Activated CD8-positive, alpha-beta memory T cell treated with anti-CD3 and anti-CD28 coated beads, Interleukin-2, amount 50 U/mL, for 1 hour (primary cell): ENCODE data around the gene FAM219B.
"Not testable (repeated sequence)": the region's sequence is repeated elsewhere in the genome, so short reads cannot be mapped to it uniquely, and the experiment has no call there.

Experiments used
- DNase-seq: peaks from one replicate; pipeline ENCODE4 v3.0.0-alpha.2; 2020; ENCODE audit errors: extremely low read depth

The FAM219B gene

GRCh38 chr15:74903676-74904075 is 3.0 kb downstream of the FAM219B start:
- DNase-seq = no peak

GRCh38 chr15:74902295-74903075 is 4.2 kb downstream of the FAM219B start:
- no peak for DNase-seq

DNA sequence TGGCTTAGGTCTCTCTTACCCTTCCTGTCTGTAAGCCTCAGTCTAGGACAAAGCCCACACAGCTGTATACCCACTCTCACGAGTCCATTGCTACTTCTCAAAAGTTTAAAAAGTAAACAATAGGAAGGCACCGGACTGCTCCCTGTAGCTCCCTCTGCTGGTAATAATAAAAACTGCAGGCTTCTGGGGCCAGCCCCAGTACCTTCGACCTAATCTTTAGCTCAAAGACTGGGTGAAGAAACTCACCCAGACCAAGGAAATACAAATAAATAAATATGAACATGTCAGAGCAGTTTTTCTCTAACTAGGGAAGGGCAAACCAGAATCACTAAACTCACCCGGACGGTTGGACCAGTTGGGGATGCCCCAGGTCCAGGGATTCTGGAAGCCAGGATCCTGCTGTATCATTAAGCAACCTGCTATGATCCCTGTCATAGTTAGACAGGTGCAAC is 5.0 kb downstream of the FAM219B start:
- no peak for DNase-seq

DNA sequence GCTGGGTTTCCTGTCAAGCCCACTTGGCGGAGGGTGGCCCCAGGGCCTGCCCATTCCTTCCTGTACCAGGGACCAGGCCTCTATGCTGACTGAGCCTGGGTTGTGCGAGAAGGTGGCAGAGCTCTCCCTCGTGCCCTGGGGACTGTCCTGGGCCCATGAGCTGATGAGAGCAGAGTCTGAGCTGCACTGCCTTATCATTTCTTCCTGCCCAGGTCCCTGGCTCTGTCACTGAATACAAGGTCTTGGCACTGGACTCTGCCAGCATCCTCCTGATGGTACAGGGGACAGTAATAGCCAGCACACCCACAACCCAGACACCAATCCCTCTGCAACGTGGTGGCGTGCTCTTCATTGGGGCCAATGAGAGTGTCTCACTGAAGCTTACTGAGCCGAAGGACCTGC is 9.3 kb downstream of the FAM219B start:
- DNase-seq = no peak

- DNase-seq = no peak
Measured at GRCh38 chr15:74896316-74896715, 10.3 kb downstream of the FAM219B start.

- no peak for DNase-seq
Measured at GRCh38 chr15:74895830-74896229, 10.8 kb downstream of the FAM219B start.

- not testable (repeated sequence) for DNase-seq
Measured at GRCh38 chr15:74894383-74894782, 12.3 kb downstream of the FAM219B start.

- DNase-seq = no peak
Measured at GRCh38 chr15:74893627-74894026, 13.0 kb downstream of the FAM219B start.

GRCh38 chr15:74892931-74893330 is 13.7 kb downstream of the FAM219B start:
- DNase-seq = no peak

DNA sequence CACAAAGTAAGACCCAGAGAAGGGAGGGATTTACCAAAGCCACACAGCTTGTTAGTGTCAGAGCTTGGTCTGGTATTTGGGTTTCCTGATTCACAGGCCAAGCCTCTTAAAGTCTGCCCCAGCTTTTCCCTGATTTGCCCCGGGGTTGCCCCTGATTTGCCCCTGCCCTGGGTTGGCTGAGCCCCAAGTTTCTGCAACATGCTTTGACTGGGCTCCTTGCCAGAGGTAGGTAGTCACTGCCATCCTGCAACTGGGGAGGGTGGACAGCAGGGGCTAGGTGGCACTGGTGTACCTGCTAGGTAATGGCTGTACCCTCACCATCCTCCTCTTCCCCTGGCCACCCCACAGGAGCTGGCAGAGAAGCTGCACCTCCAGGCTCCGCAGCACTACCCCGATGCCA is 14.3 kb downstream of the FAM219B start:
- DNase-seq = no peak

- no peak for DNase-seq
Measured at GRCh38 chr15:74891469-74891868, 15.2 kb downstream of the FAM219B start.

- DNase-seq = no peak
Measured at GRCh38 chr15:74890665-74890960, 16.0 kb downstream of the FAM219B start.

DNA sequence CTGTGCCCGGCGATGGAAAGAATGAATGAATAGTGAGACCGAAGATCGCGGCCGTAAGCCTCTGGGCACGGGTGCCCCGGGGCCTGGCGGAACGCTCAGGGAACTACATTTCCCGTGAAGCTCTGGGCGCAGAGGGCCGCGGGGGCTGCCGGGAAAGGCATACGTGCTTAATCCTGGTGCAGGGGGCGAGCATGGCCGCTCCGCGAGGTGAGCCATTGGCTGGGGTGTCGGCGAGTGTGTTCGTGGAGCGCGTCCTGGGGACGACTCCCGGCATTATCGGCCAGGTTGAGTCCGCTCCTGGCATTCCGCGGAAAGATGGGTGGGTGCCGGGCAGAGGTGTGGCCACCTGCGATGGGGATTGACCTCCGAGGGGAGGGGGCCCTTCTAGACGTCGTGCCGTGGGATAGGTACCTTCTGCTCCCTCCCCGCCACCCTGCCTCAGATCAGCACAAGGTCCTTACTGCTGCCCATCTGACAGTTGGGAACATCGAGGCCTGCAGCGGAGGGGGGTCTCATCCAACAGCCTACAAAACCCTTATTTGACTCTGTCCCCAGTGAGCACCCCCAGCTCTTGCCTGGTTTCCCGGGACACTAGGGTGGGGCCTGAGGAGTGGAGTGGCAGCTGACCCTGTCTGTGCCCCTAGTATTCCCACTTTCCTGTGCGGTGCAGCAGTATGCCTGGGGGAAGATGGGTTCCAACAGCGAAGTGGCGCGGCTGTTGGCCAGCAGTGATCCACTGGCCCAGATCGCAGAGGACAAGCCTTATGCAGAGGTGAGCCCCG is 16.6 kb downstream of the FAM219B start, which contains the start of gene MPI:
TSS of gene MPI (plus strand) at position 160 of the 782 bp plus-strand sequence. CDS start at position 192, 32 bp downstream.
- DNase-seq = peak; percentile 38

DNA sequence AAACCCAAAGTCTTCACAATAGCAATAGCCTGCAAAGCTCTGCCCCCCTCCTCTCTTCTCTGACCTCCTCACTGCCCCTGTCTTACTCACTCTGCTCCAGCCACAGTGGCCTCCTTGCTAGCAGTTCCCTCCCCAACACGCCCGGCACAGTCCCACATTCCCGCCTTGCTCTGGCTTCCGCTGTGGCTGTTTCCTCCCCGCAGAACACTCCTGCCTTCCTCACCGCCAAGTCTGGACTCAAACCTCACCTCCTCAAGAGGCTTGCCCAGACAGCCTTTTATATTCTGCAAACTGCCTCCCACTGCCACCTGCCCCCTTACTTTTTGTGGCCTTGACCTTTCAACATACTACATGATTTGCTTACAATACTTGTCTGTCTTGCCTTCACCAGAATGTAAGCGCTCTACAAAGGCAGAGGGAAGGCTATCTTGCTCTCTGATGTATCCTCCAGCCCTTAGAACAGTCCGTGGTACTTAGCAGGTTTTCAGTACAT is 17.2 kb downstream of the FAM219B start:
- DNase-seq = no peak

GRCh38 chr15:74888716-74889115 is 17.9 kb downstream of the FAM219B start:
- DNase-seq = no peak

DNA sequence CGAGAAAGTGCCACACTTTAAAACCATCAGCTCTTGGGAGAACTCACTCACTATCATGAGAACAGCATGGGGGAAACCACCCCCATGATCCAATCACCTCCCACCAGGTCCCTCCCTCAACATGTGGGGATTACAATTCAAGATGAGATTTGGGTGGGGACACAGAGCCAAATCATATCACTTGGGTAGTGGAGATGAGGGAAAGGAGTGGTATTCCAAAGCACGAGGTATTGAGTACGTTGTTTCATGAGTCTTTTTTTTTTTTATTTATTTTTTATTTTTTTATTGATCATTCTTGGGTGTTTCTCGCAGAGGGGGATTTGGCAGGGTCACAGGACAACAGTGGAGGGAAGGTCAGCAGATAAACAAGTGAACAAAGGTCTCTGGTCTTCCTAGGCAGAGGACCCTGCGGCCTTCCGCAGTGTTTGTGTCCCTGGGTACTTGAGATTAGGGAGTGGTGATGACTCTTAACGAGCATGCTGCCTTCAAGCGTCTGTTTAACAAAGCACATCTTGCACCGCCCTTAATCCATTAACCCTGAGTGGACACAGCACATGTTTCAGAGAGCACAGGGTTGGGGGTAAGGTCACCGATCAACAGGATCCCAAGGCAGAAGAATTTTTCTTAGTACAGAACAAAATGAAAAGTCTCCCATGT is 19.0 kb downstream of the FAM219B start:
- DNase-seq = not testable (repeated sequence)

DNA sequence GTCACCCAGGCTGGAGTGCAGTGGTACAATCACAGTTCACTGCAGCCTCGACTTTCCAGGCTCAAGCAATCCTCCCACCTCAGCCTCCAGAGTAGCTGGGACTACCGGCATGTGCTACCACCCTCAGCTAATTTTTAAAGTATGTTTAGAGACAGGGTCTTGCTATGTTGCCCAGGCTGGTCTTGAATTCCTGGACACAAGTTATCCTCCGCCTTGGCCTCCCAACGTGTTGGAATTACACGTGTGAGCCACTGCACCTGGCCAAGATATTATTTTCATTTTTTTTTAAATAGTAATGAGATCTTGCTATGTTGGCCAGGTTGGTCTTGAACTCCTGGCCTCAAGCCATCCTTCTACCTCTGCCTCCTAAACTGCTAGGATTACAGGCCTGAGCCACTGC is 21.2 kb downstream of the FAM219B start:
- no peak for DNase-seq

GRCh38 chr15:74884428-74885223 is 22.0 kb downstream of the FAM219B start:
- no peak for DNase-seq

- DNase-seq = no peak
Measured at GRCh38 chr15:74882528-74882927, 24.1 kb downstream of the FAM219B start.

DNA sequence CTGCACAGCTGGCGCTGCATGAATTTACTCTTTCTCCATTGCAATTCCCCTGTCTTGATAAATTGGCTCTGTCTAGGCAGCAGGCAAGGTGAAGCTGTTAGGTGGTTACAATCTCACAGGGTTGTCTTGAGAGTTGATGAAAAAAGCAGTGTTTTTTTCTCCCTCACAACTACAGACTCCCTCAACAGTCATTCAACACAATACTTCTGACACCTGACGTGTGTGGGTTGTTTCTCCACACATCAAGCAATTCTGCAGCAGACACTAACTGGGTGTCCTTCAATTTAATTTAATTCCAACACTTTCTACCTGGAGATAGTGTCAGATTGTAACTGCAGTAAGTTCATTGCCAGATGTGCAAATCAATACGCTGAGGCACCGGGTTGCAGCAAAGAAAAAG is 28.4 kb downstream of the FAM219B start:
- DNase-seq = no peak

GRCh38 chr15:74873756-74874424 is 32.8 kb downstream of the FAM219B start:
- DNase-seq = no peak
